Measurements from ENCODE around the gene PRSS53. TPM values are rescaled to one million over a fixed set of nuclear protein-coding genes. Genes with fewer than 3 reads are reported as not detected.

PRSS53 gene
- total RNA-seq, 1 experiment from 2014 or later, result 2.8 TPM

DNA sequence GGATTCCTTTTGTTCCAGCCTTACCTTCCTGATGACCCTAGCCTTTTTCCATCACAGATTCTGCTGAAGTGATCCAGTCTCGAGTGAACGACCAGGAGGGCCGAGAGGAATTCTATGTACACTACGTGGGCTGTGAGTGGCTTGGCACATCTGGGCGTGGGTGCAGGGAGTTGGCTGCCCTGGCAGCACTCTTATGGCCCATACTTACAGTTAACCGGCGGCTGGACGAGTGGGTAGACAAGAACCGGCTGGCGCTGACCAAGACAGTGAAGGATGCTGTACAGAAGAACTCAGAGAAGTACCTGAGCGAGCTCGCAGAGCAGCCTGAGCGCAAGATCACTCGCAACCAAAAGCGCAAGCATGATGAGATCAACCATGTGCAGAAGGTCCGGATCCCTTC, 31.4 kb upstream of the PRSS53 start:
- Histone ChIP-seq H2AK5ac (ENCODE audit: insufficient read length, low read length) (no peak overlapping the region), H2BK120ac (ENCODE audit: low read depth, low read length, poor library complexity, severe bottlenecking) (no peak overlapping the region), H4K5ac (ENCODE audit: insufficient read length, low read depth, low read length) (no peak overlapping the region), H3K14ac (ENCODE audit: insufficient read depth, low read length) (no peak overlapping the region), H3K4ac (ENCODE audit: low read depth, low read length) (no peak overlapping the region), H3K23ac (ENCODE audit: insufficient read length, low read depth, low read length) (no peak overlapping the region), H2AFZ (ENCODE audit: low read length) (no peak overlapping the region), H4K20me1 (ENCODE audit: control insufficient read depth, insufficient read depth, insufficient read length) (no peaks in the 10 kb centered on the region), H2BK12ac (ENCODE audit: insufficient read length, low read depth, low read length) (no peak overlapping the region), H3K9me3 (ENCODE audit: control insufficient read depth, low read depth, low read length) (no peaks in the 10 kb centered on the region), H3K23me2 (ENCODE audit: insufficient read length, low read depth, low read length, poor library complexity, severe bottlenecking) (no peaks in the 10 kb centered on the region), H3K9ac (ENCODE audit: extremely low read depth, insufficient read length, low read length) (no peak overlapping the region), H3K27ac (ENCODE audit: insufficient read length, low read depth, low read length) (no peak overlapping the region), H4K8ac (replicated peaks; ENCODE audit: insufficient read length, low read depth, low read length) (no peak overlapping the region), H2BK15ac (ENCODE audit: low read depth, low read length) (no peak overlapping the region), H3K79me2 (ENCODE audit: insufficient read depth, low read length) (peaks cover 5% of the 10 kb centered on the region; the same call in 1 of the 2 replicates), H3K4me1 (ENCODE audit: insufficient read depth, low read length) (0 out of 2 replicates have a peak, but pooled peaks cover 2% of the 10 kb centered on the region), H2BK20ac (ENCODE audit: low read depth, low read length, poor library complexity, severe bottlenecking) (no peak overlapping the region), H4K91ac (ENCODE audit: insufficient read length, low read depth, low read length) (no peak overlapping the region), H3K18ac (ENCODE audit: insufficient read length, low read depth, low read length) (no peak overlapping the region), H3T11ph (ENCODE audit: low read length) (no peak overlapping the region), H3K4me2 (ENCODE audit: insufficient read depth, insufficient read length, low read length) (no peak overlapping the region), H3K79me1 (ENCODE audit: insufficient read depth, low read depth, low read length, poor library complexity, severe bottlenecking) (peaks cover 5% of the 10 kb centered on the region), H2BK5ac (ENCODE audit: insufficient read length, low read length) (no peak overlapping the region), H3K27me3 (ENCODE audit: insufficient read depth, low read length) (no peaks in the 10 kb centered on the region), H3K56ac (ENCODE audit: insufficient read length, low read depth, low read length) (no peak overlapping the region)
- H3K4me3 Mint-ChIP-seq, result no peak overlapping the region; a peak in 2 of 5 replicates
- no peak for DNase-seq
- no peaks in the 10 kb centered on the region; a peak in 1 of 5 replicates for H3K9me3 Mint-ChIP-seq
- TF ChIP-seq, protein P1, sequence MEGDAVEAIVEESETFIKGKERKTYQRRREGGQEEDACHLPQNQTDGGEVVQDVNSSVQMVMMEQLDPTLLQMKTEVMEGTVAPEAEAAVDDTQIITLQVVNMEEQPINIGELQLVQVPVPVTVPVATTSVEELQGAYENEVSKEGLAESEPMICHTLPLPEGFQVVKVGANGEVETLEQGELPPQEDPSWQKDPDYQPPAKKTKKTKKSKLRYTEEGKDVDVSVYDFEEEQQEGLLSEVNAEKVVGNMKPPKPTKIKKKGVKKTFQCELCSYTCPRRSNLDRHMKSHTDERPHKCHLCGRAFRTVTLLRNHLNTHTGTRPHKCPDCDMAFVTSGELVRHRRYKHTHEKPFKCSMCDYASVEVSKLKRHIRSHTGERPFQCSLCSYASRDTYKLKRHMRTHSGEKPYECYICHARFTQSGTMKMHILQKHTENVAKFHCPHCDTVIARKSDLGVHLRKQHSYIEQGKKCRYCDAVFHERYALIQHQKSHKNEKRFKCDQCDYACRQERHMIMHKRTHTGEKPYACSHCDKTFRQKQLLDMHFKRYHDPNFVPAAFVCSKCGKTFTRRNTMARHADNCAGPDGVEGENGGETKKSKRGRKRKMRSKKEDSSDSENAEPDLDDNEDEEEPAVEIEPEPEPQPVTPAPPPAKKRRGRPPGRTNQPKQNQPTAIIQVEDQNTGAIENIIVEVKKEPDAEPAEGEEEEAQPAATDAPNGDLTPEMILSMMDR (conservative IDR thresholded peaks at IDR 0.05), result no peak
- no CpG with 5 or more reads among the region's 16 CpGs for WGBS (ENCODE audit: extremely low coverage, insufficient read length, low lambda C conversion rate)
- no peak overlapping the region for H3K27ac Mint-ChIP-seq
- peaks cover 10 to 11% of the 10 kb centered on the region in 2 experiments for H3K4me1 Mint-ChIP-seq
- peaks cover 31 to 50% (median 42%) of the 10 kb centered on the region in 3 experiments for H3K36me3 Mint-ChIP-seq (ENCODE audit: insufficient read depth in 1 of 3, low read depth in 3 of 3)
- no peaks in the 10 kb centered on the region for H3K27me3 Mint-ChIP-seq (ENCODE audit: low read depth)

Data from H9 (cell line).